Panc1 (cell line): ENCODE data around the gene IGLON5. TPM values are rescaled to one million over a fixed set of nuclear protein-coding genes. Genes with fewer than 3 reads are reported as not detected.

ENCODE experiments used
- ATAC-seq: fragments of 200-7000 bp; cut with Tn5 transposase; 2 replicates; pipeline ENCODE4 v1.9.1; 2020; ENCODE audit warnings: mild to moderate bottlenecking, moderate library complexity
- BruUV-seq: library from RNA; stranded (reverse); fragments of 400-500 nt; replicated peaks from 2 replicates; lab custom pipeline; 2021; lab: Mats Ljungman, UMichigan
- CTCF ChIA-PET: fragments of 300-600 bp; sonication (Branson Sonifier 250); formaldehyde crosslinking; loops from one replicate; lab custom pipeline; 2022; ENCODE audit warnings: antibody characterized with exemption; lab: Charles Lee
- POLR2A ChIA-PET: fragments of 300-600 bp; sonication (Branson Sonifier 250); formaldehyde crosslinking; loops from one replicate; lab custom pipeline; 2022; ENCODE audit warnings: antibody characterized with exemption; lab: Charles Lee
- DNase-seq: peaks from one replicate; pipeline ENCODE4 v3.0.0-alpha.2; 2010; ENCODE audit warnings: low read depth, low spot score
- H3K27ac ChIP-seq: 2 replicates; pipeline ENCODE4 v1.5.1; 2011; ENCODE audit warnings: mild to moderate bottlenecking, low read length, inconsistent platforms
- H3K27me3 ChIP-seq: fragments of 200-500 bp; sonication (Bioruptor generic); 2 replicates; pipeline ENCODE4 v1.6.0; 2014; ENCODE audit warnings: low read length, inconsistent platforms; ENCODE audit not compliant: control insufficient read depth, insufficient read depth
- H3K36me3 ChIP-seq: fragments of 200-500 bp; sonication (Bioruptor generic); 2 replicates; pipeline ENCODE4 v1.5.1; 2014; ENCODE audit warnings: inconsistent platforms, mild to moderate bottlenecking, low read length, moderate library complexity; ENCODE audit not compliant: control insufficient read depth, insufficient read depth
- H3K4me1 ChIP-seq: 2 replicates; pipeline ENCODE4 v1.5.1; 2011; ENCODE audit warnings: inconsistent platforms, mild to moderate bottlenecking, low read length, moderate library complexity; ENCODE audit not compliant: control insufficient read depth, insufficient read depth
- H3K4me3 ChIP-seq, 2 experiments: 2 replicates each; pipeline ENCODE4 v1.5.1; 2011 to 2012; ENCODE audit warnings: low read depth in 2 of 2, low read length in 2 of 2, mild to moderate bottlenecking in 2 of 2, inconsistent platforms in 1 of 2, moderate library complexity in 1 of 2
- H3K9me3 ChIP-seq: fragments of 200-500 bp; sonication (Bioruptor generic); 2 replicates; pipeline ENCODE4 v1.5.1; 2014; ENCODE audit warnings: low read depth, mild to moderate bottlenecking, inconsistent platforms, low read length, moderate library complexity; ENCODE audit not compliant: control insufficient read depth, insufficient read depth
- POLR2AphosphoS5 ChIP-seq: IDR thresholded peaks from 2 replicates; pipeline ENCODE4 v1.6.1; 2012; ENCODE audit warnings: mild to moderate bottlenecking, low read depth, low read length, moderate library complexity
- SIN3A ChIP-seq: IDR thresholded peaks from 2 replicates; pipeline ENCODE4 v1.6.1; 2012; ENCODE audit warnings: low read depth, mild to moderate bottlenecking, low read length, moderate library complexity, borderline replicate concordance; ENCODE audit not compliant: insufficient read depth
- TCF7L2 ChIP-seq: IDR thresholded peaks from 2 replicates; pipeline ENCODE4 v1.6.1; 2011; ENCODE audit warnings: mild to moderate bottlenecking, low read depth, low read length, inconsistent platforms
- in situ Hi-C: cut with HindIII; loops from 2 replicates; pipeline ENCODE4 v1.10.0; 2016; ENCODE audit warnings: low sequenced_read_pairs, low pct_unique_long_range_greater_than_20kb
- intact Hi-C: fragments of 100-400 bp; cut with micrococcal nuclease; formaldehyde crosslinking; loops from one replicate; pipeline ENCODE4 v1.10.0; 2022; ENCODE audit not compliant: unreplicated experiment
- total RNA-seq: library from RNA; stranded (reverse); gene quantifications from one replicate; pipeline ENCODE4 v1.2.1, GENCODE V29; 2021; ENCODE audit not compliant: unreplicated experiment
- TF ChIP-seq, protein P1 (sequence below): fragments of 450-650 bp; IDR thresholded peaks from 2 replicates; pipeline ENCODE4 v1.5.1; 2017; ENCODE audit warnings: mild to moderate bottlenecking
- TF ChIP-seq, protein P2 (sequence below), 2 experiments: IDR thresholded peaks; 2 replicates each; pipeline ENCODE4 v1.6.1; 2011 to 2012; ENCODE audit warnings: low read depth in 2 of 2, control low read depth in 1 of 2, low read length in 1 of 2, mild to moderate bottlenecking in 1 of 2, moderate library complexity in 1 of 2; ENCODE audit not compliant: insufficient read depth in 1 of 2

IGLON5 gene
- total RNA-seq, 1 experiment from 2014 or later, result 0.13 TPM

DNA sequence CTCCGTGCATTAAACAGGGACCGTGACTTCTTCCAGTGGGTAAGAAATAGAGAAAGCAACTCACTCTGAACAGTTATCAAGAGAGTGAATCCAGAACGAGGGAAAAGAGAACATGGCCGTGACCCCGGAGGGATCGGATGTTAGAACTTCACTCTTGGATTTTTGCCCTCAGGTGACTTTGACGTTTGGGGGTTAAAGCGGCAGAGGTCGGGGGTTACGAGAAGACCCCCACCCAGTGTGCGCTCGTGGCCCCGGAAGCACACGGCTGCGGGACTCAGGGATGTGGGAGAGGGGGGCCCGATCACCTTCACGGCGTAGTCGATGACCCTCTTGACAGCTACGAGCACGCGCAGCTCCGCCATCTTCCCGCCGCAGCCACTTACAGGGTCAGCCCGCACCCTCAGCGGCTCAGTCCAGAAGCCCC is 54.5 kb downstream of the IGLON5 start, which contains the start of gene ETFB:
TSS of gene ETFB (minus strand) at position 424 of the 424 bp plus-strand sequence. CDS start at position 362, 62 bp downstream.
- Histone ChIP-seq H3K27me3 (no peaks in the 10 kb centered on the region), H3K27ac (peak within 1 kb of the TSS; percentile 95), H3K36me3 (peaks cover 8% of the 10 kb centered on the region; the same call in 1 of the 2 replicates), H3K4me1 (peaks cover 13% of the 10 kb centered on the region), H3K9me3 (no peaks in the 10 kb centered on the region), H3K4me3 (peak within 1 kb of the TSS; percentile 77 to 83)
- ChIA-PET POLR2A (interaction anchor here (0.6 kb wide), 1 partner anchor 77 kb away, joined by 3 read pairs; no protein-coding TSS in a partner anchor), CTCF (no interaction called here)
- in situ Hi-C loops, result no loop called here
- intact Hi-C loops, result no loop called here
- DNase-seq, result no peak
- TSS peak; percentile 96 for BruUV-seq
- TF ChIP-seq SIN3A, result no peak
- no peak for TF ChIP-seq TCF7L2
- TF ChIP-seq, protein P1, sequence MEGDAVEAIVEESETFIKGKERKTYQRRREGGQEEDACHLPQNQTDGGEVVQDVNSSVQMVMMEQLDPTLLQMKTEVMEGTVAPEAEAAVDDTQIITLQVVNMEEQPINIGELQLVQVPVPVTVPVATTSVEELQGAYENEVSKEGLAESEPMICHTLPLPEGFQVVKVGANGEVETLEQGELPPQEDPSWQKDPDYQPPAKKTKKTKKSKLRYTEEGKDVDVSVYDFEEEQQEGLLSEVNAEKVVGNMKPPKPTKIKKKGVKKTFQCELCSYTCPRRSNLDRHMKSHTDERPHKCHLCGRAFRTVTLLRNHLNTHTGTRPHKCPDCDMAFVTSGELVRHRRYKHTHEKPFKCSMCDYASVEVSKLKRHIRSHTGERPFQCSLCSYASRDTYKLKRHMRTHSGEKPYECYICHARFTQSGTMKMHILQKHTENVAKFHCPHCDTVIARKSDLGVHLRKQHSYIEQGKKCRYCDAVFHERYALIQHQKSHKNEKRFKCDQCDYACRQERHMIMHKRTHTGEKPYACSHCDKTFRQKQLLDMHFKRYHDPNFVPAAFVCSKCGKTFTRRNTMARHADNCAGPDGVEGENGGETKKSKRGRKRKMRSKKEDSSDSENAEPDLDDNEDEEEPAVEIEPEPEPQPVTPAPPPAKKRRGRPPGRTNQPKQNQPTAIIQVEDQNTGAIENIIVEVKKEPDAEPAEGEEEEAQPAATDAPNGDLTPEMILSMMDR, result no peak
- TF ChIP-seq POLR2AphosphoS5, result no peak
- TF ChIP-seq, protein P2, sequence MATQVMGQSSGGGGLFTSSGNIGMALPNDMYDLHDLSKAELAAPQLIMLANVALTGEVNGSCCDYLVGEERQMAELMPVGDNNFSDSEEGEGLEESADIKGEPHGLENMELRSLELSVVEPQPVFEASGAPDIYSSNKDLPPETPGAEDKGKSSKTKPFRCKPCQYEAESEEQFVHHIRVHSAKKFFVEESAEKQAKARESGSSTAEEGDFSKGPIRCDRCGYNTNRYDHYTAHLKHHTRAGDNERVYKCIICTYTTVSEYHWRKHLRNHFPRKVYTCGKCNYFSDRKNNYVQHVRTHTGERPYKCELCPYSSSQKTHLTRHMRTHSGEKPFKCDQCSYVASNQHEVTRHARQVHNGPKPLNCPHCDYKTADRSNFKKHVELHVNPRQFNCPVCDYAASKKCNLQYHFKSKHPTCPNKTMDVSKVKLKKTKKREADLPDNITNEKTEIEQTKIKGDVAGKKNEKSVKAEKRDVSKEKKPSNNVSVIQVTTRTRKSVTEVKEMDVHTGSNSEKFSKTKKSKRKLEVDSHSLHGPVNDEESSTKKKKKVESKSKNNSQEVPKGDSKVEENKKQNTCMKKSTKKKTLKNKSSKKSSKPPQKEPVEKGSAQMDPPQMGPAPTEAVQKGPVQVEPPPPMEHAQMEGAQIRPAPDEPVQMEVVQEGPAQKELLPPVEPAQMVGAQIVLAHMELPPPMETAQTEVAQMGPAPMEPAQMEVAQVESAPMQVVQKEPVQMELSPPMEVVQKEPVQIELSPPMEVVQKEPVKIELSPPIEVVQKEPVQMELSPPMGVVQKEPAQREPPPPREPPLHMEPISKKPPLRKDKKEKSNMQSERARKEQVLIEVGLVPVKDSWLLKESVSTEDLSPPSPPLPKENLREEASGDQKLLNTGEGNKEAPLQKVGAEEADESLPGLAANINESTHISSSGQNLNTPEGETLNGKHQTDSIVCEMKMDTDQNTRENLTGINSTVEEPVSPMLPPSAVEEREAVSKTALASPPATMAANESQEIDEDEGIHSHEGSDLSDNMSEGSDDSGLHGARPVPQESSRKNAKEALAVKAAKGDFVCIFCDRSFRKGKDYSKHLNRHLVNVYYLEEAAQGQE (IDR thresholded peaks at IDR 0.05; ENCODE audit: insufficient read depth in 1 of 2, low read depth in 2 of 2, low read length in 1 of 2), result no peak
- ATAC-seq, result no peak

DNA sequence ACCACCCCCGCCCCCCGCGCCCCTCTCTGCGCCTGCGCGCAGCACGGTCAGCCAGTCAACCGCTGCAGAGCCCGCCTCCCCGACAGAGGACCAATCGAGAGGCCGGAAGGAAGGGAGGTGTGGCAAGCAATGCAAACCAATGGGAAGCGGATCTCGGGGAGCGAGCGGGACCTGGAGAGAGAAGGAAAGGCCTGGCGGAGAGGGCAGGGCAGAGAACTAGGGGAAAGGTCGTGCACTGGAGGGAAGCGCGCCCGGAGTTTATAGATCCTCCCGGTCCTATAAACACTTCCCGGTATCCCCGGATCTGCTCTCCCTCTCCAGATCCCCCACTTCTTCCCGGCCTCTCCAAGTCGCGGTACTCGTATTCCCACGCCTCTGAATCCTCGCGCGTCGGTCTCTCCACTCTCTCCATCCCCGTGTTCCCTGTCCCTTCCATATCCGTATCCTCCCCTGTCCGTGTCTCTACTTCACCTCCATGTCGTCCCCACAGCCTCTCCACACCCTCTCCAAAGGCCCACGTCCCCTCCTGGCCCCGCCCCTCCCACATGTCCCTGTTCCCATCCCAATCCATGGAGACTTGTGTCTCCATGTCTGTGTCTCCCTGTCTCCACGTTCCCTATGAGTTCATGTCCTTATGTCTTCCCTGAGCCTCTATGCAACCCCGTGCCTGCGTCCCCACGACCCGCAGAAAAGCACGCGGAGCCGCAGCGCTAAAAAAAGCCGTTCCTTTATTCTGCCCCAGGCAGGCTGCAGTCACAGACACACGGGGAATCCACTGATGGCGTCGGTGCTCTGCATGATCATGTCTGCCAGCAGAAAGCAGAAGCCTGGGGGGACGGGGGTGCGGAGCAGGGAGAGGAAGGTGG is 55.2 kb downstream of the IGLON5 start:
- H3K4me3 ChIP-seq, result peak overlapping the region; percentile 77 to 83
- peak; percentile 85 for ATAC-seq
- peaks cover 13% of the 10 kb centered on the region for H3K4me1 ChIP-seq
- ChIA-PET CTCF (no interaction called here), POLR2A (no interaction called here)
- DNase-seq, result peak; percentile 77
- peak overlapping the region; percentile 89 for H3K27ac ChIP-seq
- no peaks in the 10 kb centered on the region for H3K9me3 ChIP-seq
- H3K27me3 ChIP-seq, result no peaks in the 10 kb centered on the region
- TF ChIP-seq, protein P2 (IDR thresholded peaks at IDR 0.05; ENCODE audit: insufficient read depth in 1 of 2, low read depth in 2 of 2, low read length in 1 of 2), result no peak
- TF ChIP-seq SIN3A (0 out of 2 replicates have a peak, but pooled peaks have one; percentile 58), POLR2AphosphoS5 (peak; percentile 63)
- TF ChIP-seq, protein P1, result no peak
- H3K36me3 ChIP-seq, result peaks cover 8% of the 10 kb centered on the region; the same call in 1 of the 2 replicates
- intact Hi-C loops, result no loop called here
- in situ Hi-C loops, result no loop called here
- no TSS peak for BruUV-seq
